HEK293T (cell line): ENCODE data around the gene SCN9A.

Experiments used
- CTCF ChIA-PET: fragments of 350-600 bp; formaldehyde crosslinking; extraction: SDS; loops from one replicate; lab custom pipeline; 2021; ENCODE audit warnings: antibody characterized with exemption, inconsistent platforms; lab: Yijun Ruan, JAX
- POLR2A ChIA-PET: fragments of 350-600 bp; formaldehyde crosslinking; extraction: SDS; loops from one replicate; lab custom pipeline; 2020; ENCODE audit warnings: antibody characterized with exemption, inconsistent platforms; lab: Yijun Ruan, JAX
- DNase-seq: peaks from one replicate; pipeline ENCODE4 v3.0.0; 2012; ENCODE audit warnings: mixed read lengths; ENCODE audit errors: extremely low spot score
- ARNT ChIP-seq: fragments of 450-650 bp; IDR thresholded peaks from 2 replicates; pipeline ENCODE4 v1.6.1; 2017; ENCODE audit warnings: mild to moderate bottlenecking
- BHLHE40 ChIP-seq: fragments of 450-650 bp; IDR thresholded peaks from 2 replicates; pipeline ENCODE4 v1.6.1; 2016; ENCODE audit warnings: mild to moderate bottlenecking, moderate library complexity, borderline replicate concordance
- CTBP1 ChIP-seq: fragments of 450-650 bp; IDR thresholded peaks from 2 replicates; pipeline ENCODE4 v1.6.1; 2016; ENCODE audit warnings: borderline replicate concordance
- ELF4 ChIP-seq: fragments of 450-650 bp; IDR thresholded peaks from 2 replicates; pipeline ENCODE4 v1.6.1; 2017; ENCODE audit warnings: antibody characterized with exemption
- FOXA1 ChIP-seq: fragments of 450-650 bp; IDR thresholded peaks from 2 replicates; pipeline ENCODE4 v1.6.1; 2016; ENCODE audit warnings: mild to moderate bottlenecking
- FOXK2 ChIP-seq: fragments of 450-650 bp; IDR thresholded peaks from 2 replicates; pipeline ENCODE4 v1.6.1; 2016; ENCODE audit warnings: mild to moderate bottlenecking
- FOXM1 ChIP-seq: fragments of 450-650 bp; IDR thresholded peaks from 2 replicates; pipeline ENCODE4 v1.6.1; 2017; ENCODE audit warnings: mild to moderate bottlenecking, borderline replicate concordance
- HDGF ChIP-seq: fragments of 450-650 bp; IDR thresholded peaks from 2 replicates; pipeline ENCODE4 v1.6.1; 2017; ENCODE audit warnings: antibody characterized with exemption, borderline replicate concordance
- L3MBTL2 ChIP-seq: fragments of 450-650 bp; conservative IDR thresholded peaks from 2 replicates; pipeline ENCODE4 v1.6.1; 2016; ENCODE audit warnings: mild to moderate bottlenecking
- LEF1 ChIP-seq: fragments of 450-650 bp; IDR thresholded peaks from 2 replicates; pipeline ENCODE4 v1.6.1; 2017; ENCODE audit warnings: mild to moderate bottlenecking, borderline replicate concordance
- NFRKB ChIP-seq: fragments of 450-650 bp; IDR thresholded peaks from 2 replicates; pipeline ENCODE4 v1.6.1; 2016; ENCODE audit warnings: mild to moderate bottlenecking, moderate library complexity
- SP1 ChIP-seq: fragments of 450-650 bp; IDR thresholded peaks from 2 replicates; pipeline ENCODE4 v1.6.1; 2017
- SUZ12 ChIP-seq: fragments of 450-650 bp; IDR thresholded peaks from 2 replicates; pipeline ENCODE4 v1.6.1; 2016; ENCODE audit warnings: mild to moderate bottlenecking
- TARDBP ChIP-seq: fragments of 450-650 bp; IDR thresholded peaks from 2 replicates; pipeline ENCODE4 v1.6.1; 2016
- ZNF384 ChIP-seq: fragments of 450-650 bp; IDR thresholded peaks from 2 replicates; pipeline ENCODE4 v1.6.1; 2016
- TF ChIP-seq, protein P1 (sequence below): fragments of 450-650 bp; IDR thresholded peaks from 2 replicates; pipeline ENCODE4 v1.6.1; 2016

Gene SCN9A

DNA sequence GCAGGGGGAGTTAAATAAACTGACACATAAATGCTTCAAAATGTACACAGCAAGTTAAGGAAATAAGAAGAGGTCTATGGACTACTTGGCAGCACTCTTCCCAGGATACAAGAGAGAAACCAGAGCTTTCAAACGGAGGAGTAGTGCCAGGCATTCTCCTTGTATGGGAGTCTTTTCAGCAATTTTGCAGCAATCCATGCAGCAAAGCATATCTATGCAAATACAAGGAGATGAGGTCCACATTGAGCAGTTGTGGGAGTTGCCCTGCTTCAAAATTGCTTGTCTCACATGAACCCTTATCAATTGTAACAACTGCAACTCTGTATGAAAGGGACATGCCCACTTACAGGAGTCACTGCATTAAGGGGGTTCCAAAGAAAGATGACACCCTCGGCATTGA is 37.8 kb downstream of the SCN9A start:
- CTCF ChIA-PET, result no interaction called here
- no peak for DNase-seq
- TF ChIP-seq, protein P1, sequence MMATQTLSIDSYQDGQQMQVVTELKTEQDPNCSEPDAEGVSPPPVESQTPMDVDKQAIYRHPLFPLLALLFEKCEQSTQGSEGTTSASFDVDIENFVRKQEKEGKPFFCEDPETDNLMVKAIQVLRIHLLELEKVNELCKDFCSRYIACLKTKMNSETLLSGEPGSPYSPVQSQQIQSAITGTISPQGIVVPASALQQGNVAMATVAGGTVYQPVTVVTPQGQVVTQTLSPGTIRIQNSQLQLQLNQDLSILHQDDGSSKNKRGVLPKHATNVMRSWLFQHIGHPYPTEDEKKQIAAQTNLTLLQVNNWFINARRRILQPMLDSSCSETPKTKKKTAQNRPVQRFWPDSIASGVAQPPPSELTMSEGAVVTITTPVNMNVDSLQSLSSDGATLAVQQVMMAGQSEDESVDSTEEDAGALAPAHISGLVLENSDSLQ, result no peak
- TF ChIP-seq LEF1 (no peak), TARDBP (no peak), FOXA1 (no peak), FOXK2 (no peak), ZNF384 (no peak), ARNT (no peak)
- POLR2A ChIA-PET, result no interaction called here

DNA sequence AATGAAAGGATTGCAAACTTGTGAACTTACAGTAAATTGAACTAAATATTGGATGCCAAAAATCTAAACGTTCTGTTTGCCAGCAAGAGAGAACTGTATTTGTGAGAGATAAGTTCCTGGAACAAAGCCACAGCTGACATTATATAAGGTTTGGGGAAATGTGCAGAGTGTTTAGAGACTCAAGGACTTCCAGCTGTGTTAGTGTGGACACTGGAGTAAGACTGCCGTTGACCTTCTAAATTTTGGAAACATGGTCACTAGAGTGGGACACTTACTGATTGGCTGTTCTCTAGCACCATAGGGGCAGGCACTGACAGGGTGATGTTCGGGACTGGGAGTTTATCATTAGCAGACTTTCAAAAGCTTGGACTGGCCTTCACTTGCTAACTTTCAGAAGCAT is 40.5 kb downstream of the SCN9A start:
- DNase-seq, result no peak
- TF ChIP-seq NFRKB, result no peak
- no peak for TF ChIP-seq ZNF384
- TF ChIP-seq CTBP1, result no peak
- TF ChIP-seq SP1, result no peak
- TF ChIP-seq ELF4, result no peak
- no peak for TF ChIP-seq FOXM1
- no peak for TF ChIP-seq FOXA1
- no peak for TF ChIP-seq BHLHE40
- no peak for TF ChIP-seq SUZ12
- TF ChIP-seq FOXK2, result no peak
- no peak for TF ChIP-seq LEF1
- no peak for TF ChIP-seq TARDBP
- no peak for TF ChIP-seq L3MBTL2
- CTCF ChIA-PET, result no interaction called here

DNA sequence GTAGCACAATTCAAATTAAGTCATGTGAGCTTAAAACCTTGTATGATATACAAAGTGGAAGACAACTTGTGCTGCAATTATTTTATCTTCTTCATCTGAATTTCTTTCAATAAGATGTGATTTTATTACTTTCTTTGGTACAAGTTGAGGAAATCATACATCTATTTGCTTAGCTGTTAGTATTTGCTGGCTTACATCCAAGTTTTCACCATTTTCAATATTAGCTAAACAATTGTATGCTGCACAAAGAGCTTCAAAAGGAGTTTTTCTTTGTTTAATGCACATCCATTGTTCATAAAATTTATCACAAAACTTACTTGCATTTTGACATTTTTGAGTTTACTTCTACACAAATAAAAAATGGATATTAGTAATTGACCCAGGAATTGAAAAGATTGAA is 40.9 kb downstream of the SCN9A start:
- TF ChIP-seq HDGF (no peak), FOXA1 (no peak), ELF4 (no peak), SP1 (no peak), FOXM1 (no peak), L3MBTL2 (no peak), ZNF384 (no peak), CTBP1 (no peak), SUZ12 (no peak), NFRKB (no peak), FOXK2 (no peak), BHLHE40 (no peak), TARDBP (no peak), ARNT (no peak), LEF1 (no peak)
- TF ChIP-seq, protein P1, result no peak

More for the DNA sequence above, 40.5 kb downstream of the SCN9A start:
- POLR2A ChIA-PET, result no interaction called here

DNA sequence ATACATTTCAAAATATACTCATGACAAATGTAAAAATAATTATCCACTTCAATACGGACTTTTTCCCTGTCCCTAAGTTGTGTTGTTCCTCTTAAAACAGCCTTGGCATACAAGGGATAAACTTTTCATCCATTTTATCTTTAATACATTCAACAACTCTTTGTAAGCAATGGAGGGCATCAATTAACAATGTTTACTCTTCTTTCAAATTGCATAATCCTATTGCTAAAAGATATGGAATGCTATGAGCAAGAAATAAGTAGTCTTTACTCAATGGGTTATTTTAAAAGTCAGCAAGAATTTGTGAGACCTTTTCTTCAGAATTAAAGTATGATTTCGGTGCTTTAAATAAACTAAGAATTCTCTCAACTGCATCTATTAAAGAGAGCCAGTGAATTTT is 41.9 kb downstream of the SCN9A start:
- no peak for TF ChIP-seq TARDBP
- TF ChIP-seq ZNF384, result no peak
- TF ChIP-seq LEF1, result no peak
- TF ChIP-seq, protein P1, result no peak
- ChIA-PET CTCF (no interaction called here), POLR2A (no interaction called here)
- DNase-seq, result no peak

More for the DNA sequence above, 40.9 kb downstream of the SCN9A start:
- DNase-seq, result no peak
- ChIA-PET POLR2A (no interaction called here), CTCF (no interaction called here)

DNA sequence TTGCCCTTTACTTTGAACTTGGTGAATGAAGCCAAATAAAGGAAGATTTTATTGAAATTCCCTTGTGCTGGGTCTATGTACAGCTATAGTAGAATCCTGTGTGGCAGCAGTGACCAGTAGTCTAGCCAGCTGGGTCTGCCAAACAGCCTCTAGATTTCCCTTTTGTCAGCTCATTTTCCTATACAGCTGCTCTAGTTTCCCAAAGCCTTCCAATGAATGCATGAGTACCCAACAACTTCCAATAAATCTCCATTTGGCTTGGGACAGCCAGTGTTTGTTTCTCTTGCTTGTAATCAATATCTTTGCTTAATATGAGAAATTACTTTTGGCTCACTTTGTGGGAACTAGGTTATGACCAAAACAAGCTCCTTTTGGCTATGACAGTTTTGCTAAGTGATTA is 43.6 kb downstream of the SCN9A start:
- ChIA-PET CTCF (no interaction called here), POLR2A (no interaction called here)
- DNase-seq, result no peak
- TF ChIP-seq HDGF, result no peak
- TF ChIP-seq LEF1, result no peak
- TF ChIP-seq FOXA1, result no peak
- TF ChIP-seq FOXM1, result no peak

DNA sequence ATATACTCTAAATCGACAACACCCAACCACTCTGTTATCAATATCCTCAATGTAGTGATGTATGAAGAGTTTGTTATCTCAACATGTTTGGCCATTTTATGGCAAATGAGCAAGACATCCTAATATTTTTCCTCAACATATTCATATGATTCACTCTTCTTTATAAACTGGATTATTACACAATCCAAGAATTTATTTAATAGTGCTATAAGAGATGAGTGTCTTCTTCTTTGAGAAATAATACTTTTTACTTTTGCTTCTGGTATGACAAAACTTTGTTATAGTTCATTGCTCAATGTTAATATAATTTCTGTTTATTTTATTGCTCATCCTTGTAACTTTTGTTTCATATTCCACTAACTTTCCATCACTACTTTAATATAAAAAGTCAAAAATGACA is 44.3 kb downstream of the SCN9A start:
- CTCF ChIA-PET, result no interaction called here
- DNase-seq, result no peak
- POLR2A ChIA-PET, result no interaction called here
- TF ChIP-seq, protein P1, result no peak
- TF ChIP-seq L3MBTL2 (no peak), ELF4 (no peak), FOXK2 (no peak), ARNT (no peak), NFRKB (no peak), HDGF (no peak), ZNF384 (no peak), SP1 (no peak), SUZ12 (no peak), BHLHE40 (no peak), FOXA1 (no peak), FOXM1 (no peak), TARDBP (no peak), LEF1 (no peak), CTBP1 (no peak)
